BJ (cell line): ENCODE data around the gene RTL5. TPM values are rescaled to one million over a fixed set of nuclear protein-coding genes. Genes with fewer than 3 reads are reported as not detected.

ENCODE experiments used
- CTCF ChIA-PET: fragments of 350-600 bp; formaldehyde crosslinking; extraction: SDS; loops from one replicate; lab custom pipeline; 2021; ENCODE audit warnings: antibody characterized with exemption, inconsistent platforms; lab: Yijun Ruan, JAX
- POLR2A ChIA-PET: fragments of 300-600 bp; sonication (Branson Sonifier 250); formaldehyde crosslinking; extraction: SDS; loops from one replicate; lab custom pipeline; 2021; ENCODE audit warnings: antibody characterized with exemption; lab: Charles Lee
- DNase-seq: peaks from one replicate; pipeline ENCODE4 v3.0.0-alpha.2; 2011; ENCODE audit warnings: low read depth
- H3K27me3 ChIP-seq: 2 replicates; pipeline ENCODE4 v1.6.0; 2011; ENCODE audit warnings: low read length; ENCODE audit not compliant: control insufficient read depth, insufficient read depth
- H3K36me3 ChIP-seq: 2 replicates; pipeline ENCODE4 v1.5.1; 2011; ENCODE audit warnings: low read length; ENCODE audit not compliant: control insufficient read depth, insufficient read depth
- H3K4me3 ChIP-seq: 2 replicates; pipeline ENCODE4 v1.5.1; 2011; ENCODE audit warnings: low read depth, mild to moderate bottlenecking, control low read depth, low read length
- CTCF ChIP-seq: IDR thresholded peaks from 2 replicates; pipeline ENCODE4 v1.5.1; 2011; ENCODE audit warnings: low read depth, mild to moderate bottlenecking, control low read depth, inconsistent platforms, low read length, moderate library complexity; ENCODE audit not compliant: insufficient read depth
- polyA plus RNA-seq: library from polyadenylated mRNA; depleted of rRNA; stranded (reverse); fragments of >200 nt; gene quantifications from 2 replicates; pipeline ENCODE4 v1.2.3, GENCODE V29; 2011

RTL5 gene
- polyA plus RNA-seq, 1 experiment = 1.5 TPM

DNA sequence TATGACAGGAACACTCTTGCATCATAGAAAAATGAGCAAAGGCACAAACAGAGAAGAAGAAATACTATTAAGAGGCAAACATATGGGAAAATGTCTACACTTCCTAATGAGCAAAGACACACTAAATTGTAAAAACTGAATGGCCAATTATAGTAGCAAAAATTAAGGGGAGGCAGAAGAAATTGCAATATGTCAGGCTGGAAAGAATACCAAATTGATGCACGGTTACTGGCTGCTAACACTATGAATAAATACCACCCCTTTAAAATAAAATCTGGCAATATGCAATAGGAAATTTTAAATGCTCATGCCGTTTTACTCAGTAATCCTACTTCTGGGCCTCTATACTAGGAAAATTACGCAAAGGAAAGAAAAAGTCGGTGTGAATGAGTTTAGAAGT, 33.8 kb upstream of the RTL5 start:
- Histone ChIP-seq H3K4me3 (no peak overlapping the region), H3K36me3 (no peaks in the 10 kb centered on the region), H3K27me3 (no peaks in the 10 kb centered on the region)
- POLR2A ChIA-PET = no interaction called here
- no peak for DNase-seq
- TF ChIP-seq CTCF = no peak
- CTCF ChIA-PET = no interaction called here

DNA sequence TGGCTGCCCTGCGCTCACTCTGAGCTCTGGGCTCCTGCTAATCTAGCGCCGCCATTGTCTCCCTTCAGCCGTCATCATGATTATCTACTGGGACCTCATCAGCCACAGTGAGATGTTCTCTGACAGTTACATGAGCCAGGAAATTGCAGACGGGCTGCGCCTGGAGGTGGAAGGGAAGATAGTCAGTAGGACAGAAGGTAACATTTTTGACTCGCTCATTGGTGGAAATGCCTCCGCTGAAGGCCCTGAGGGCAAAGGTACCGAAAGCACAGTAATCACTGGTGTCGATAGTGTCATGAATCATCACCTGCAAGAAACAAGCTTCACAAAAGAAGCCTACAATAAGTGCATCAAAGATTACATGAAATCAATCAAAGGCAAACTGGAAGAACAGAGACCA, 28.1 kb upstream of the RTL5 start:
- CTCF ChIA-PET = no interaction called here
- H3K27me3 ChIP-seq = no peaks in the 10 kb centered on the region
- DNase-seq = no peak
- no peaks in the 10 kb centered on the region for H3K36me3 ChIP-seq
- TF ChIP-seq CTCF = no peak
- no peak overlapping the region for H3K4me3 ChIP-seq
- POLR2A ChIA-PET = no interaction called here

DNA sequence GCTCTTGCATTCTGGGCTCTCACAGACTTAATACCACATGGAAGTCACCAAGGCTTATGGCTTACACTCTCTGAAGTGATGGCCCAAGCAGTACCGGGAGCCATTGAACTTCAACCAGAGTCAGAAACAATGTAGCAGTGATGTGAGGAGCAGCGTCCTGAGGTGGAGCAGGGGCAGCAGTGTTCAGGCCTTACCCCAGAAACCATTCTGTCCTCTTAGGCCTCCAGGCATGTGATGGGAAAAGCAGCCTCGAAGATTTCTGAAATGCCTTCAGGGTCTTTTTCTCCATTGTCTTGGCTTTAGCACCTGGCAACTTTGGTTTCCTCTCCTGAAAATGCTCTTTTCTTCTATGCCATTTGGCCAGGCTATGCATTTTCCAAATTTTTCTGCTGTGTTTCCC, 27.1 kb upstream of the RTL5 start:
- Histone ChIP-seq H3K36me3 (no peaks in the 10 kb centered on the region), H3K27me3 (no peaks in the 10 kb centered on the region), H3K4me3 (no peak overlapping the region)
- no peak for DNase-seq
- POLR2A ChIA-PET = no interaction called here
- CTCF ChIA-PET = no interaction called here
- TF ChIP-seq CTCF = no peak

- CTCF ChIA-PET = no interaction called here
- H3K4me3 ChIP-seq = no peak overlapping the region
- no peak for DNase-seq
- POLR2A ChIA-PET = no interaction called here
- H3K36me3 ChIP-seq = no peaks in the 10 kb centered on the region
- no peaks in the 10 kb centered on the region for H3K27me3 ChIP-seq
- TF ChIP-seq CTCF = no peak
These were observed 14.8 kb upstream of the RTL5 start for GRCh38 chrX:72146527-72146926.

- CTCF ChIA-PET = no interaction called here
- Histone ChIP-seq H3K36me3 (no peaks in the 10 kb centered on the region), H3K4me3 (no peak overlapping the region), H3K27me3 (no peaks in the 10 kb centered on the region)
- TF ChIP-seq CTCF = no peak
- POLR2A ChIA-PET = no interaction called here
- no peak for DNase-seq
These were observed 13.5 kb upstream of the RTL5 start for GRCh38 chrX:72145181-72145580.
